Fibroblast of lung (primary cell): Measurements from ENCODE around the gene SLC27A3. TPM values are rescaled to one million over a fixed set of nuclear protein-coding genes. Genes with fewer than 3 reads are reported as not detected.

Experiments used
- DNase-seq, 2 donors: peaks; one replicate each; pipeline versions ENCODE4 v3.0.0 to v3.0.0-alpha.2; 2010; ENCODE audit warnings: low read depth in 2 of 2
- H2AFZ ChIP-seq: 2 replicates; pipeline ENCODE4 v1.5.1; 2012; ENCODE audit warnings: low read length, control low read depth, inconsistent platforms
- H3K27ac ChIP-seq: 2 replicates; pipeline ENCODE4 v1.5.1; 2011; ENCODE audit warnings: low read length, control low read depth; ENCODE audit not compliant: insufficient read depth
- H3K27me3 ChIP-seq: 2 replicates; pipeline ENCODE4 v1.5.1; 2011; ENCODE audit warnings: mild to moderate bottlenecking, low read length; ENCODE audit not compliant: control insufficient read depth, insufficient read depth
- H3K36me3 ChIP-seq: 2 replicates; pipeline ENCODE4 v1.5.1; 2011; ENCODE audit warnings: low read length; ENCODE audit not compliant: control insufficient read depth, insufficient read depth
- H3K4me1 ChIP-seq: 2 replicates; pipeline ENCODE4 v1.5.1; 2011; ENCODE audit warnings: low read length; ENCODE audit not compliant: control insufficient read depth, insufficient read depth; ENCODE audit errors: extremely low read depth
- H3K4me2 ChIP-seq: 2 replicates; pipeline ENCODE4 v1.5.1; 2011; ENCODE audit warnings: low read length, control low read depth; ENCODE audit not compliant: insufficient read depth; ENCODE audit errors: extremely low read depth
- H3K4me3 ChIP-seq, 4 experiments: fragments of 200-600 bp in 1 of 4; sonication (generic) in 1 of 4; replicated peaks in 1 of 4; 2 replicates each; pipeline ENCODE4 v1.5.1; 2011 to 2016; ENCODE audit warnings: low read length in 4 of 4, low read depth in 3 of 4, mild to moderate bottlenecking in 3 of 4, control low read depth in 2 of 4, inconsistent platforms in 1 of 4, mixed read lengths in 1 of 4; ENCODE audit not compliant: insufficient read depth in 1 of 4; ENCODE audit errors: control extremely low read depth in 1 of 4
- H3K79me2 ChIP-seq: 2 replicates; pipeline ENCODE4 v1.5.1; 2012; ENCODE audit warnings: mild to moderate bottlenecking, low read length, inconsistent platforms; ENCODE audit not compliant: control insufficient read depth, insufficient read depth
- H3K9ac ChIP-seq: 2 replicates; pipeline ENCODE4 v1.5.1; 2011; ENCODE audit warnings: mild to moderate bottlenecking, low read length, control low read depth; ENCODE audit not compliant: insufficient read depth
- H3K9me3 ChIP-seq: 2 replicates; pipeline ENCODE4 v1.5.1; 2012; ENCODE audit warnings: low read depth, low read length; ENCODE audit not compliant: control insufficient read depth, insufficient read depth
- H4K20me1 ChIP-seq: 2 replicates; pipeline ENCODE4 v1.5.1; 2011; ENCODE audit warnings: low read length; ENCODE audit not compliant: control insufficient read depth, insufficient read depth; ENCODE audit errors: extremely low read depth
- EZH2 ChIP-seq: IDR thresholded peaks from 2 replicates; pipeline ENCODE4 v1.5.1; 2012; ENCODE audit warnings: low read length, control low read depth, mild to moderate bottlenecking; ENCODE audit errors: missing control alignments
- polyA plus RNA-seq, 2 donors: library from polyadenylated mRNA; depleted of rRNA in 1 of 2; stranded (reverse) in 1 of 2; unstranded in 1 of 2; fragments of >200 nt; gene quantifications; 2 replicates each; pipeline ENCODE4 v1.2.1, GENCODE V29; 2011 to 2012; ENCODE audit warnings: missing spikeins in 1 of 2
- total RNA-seq: library from RNA; depleted of rRNA; stranded (reverse); fragments of >200 nt; gene quantifications from 2 replicates; pipeline ENCODE4 v1.2.1, GENCODE V29; 2014
- TF ChIP-seq, protein P1 (sequence below), 2 donors: IDR thresholded peaks in 1 of 2; conservative IDR thresholded peaks in 1 of 2; 1 replicate in 1 of 2; 2 replicates in 1 of 2; pipeline ENCODE4 v1.5.1; 2011 to 2012; ENCODE audit warnings: low read length in 2 of 2, control low read depth in 1 of 2, inconsistent platforms in 1 of 2, low read depth in 1 of 2, mild to moderate bottlenecking in 1 of 2

SLC27A3 gene
- total and polyA plus RNA-seq, 2 donors (not counting 1 experiment from before 2014, with no cell fraction given) = 9.7 to 30.6 TPM

DNA sequence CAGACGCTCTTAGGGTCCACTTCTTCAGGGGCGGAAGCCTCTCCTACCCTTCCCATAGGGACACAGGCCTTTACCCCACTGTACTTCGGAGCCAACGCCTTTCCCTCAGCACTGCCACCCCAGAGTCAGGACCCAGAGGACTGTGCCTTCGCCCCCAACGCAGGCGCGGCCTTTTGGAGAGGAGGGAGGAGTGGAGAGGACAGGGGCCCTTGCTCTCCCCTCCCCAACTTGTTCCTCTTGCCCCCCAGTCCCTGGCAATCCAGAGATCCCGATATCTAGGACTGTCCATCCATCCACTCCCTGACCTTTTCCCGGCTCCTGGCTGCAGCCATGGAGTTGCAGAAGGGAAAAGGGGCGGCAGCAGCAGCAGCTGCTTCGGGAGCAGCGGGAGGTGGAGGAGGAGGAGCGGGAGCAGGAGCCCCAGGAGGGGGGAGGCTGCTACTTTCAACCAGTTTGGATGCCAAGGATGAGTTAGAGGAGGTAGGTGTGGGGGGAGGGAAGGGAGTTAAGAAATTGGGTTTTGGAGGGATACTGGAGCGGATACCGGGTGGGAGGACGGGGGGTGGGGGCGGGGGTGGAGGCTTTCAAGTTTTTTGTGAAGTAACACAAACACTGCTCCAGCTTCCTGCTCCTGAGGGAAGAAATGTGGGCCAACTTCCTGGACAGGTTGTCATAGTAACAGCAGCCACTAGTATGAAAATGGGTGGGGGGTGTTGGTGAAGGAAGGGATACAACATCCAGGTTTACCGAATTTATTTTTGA, 46.7 kb upstream of the SLC27A3 start:
- TF ChIP-seq, protein P1, sequence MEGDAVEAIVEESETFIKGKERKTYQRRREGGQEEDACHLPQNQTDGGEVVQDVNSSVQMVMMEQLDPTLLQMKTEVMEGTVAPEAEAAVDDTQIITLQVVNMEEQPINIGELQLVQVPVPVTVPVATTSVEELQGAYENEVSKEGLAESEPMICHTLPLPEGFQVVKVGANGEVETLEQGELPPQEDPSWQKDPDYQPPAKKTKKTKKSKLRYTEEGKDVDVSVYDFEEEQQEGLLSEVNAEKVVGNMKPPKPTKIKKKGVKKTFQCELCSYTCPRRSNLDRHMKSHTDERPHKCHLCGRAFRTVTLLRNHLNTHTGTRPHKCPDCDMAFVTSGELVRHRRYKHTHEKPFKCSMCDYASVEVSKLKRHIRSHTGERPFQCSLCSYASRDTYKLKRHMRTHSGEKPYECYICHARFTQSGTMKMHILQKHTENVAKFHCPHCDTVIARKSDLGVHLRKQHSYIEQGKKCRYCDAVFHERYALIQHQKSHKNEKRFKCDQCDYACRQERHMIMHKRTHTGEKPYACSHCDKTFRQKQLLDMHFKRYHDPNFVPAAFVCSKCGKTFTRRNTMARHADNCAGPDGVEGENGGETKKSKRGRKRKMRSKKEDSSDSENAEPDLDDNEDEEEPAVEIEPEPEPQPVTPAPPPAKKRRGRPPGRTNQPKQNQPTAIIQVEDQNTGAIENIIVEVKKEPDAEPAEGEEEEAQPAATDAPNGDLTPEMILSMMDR (conservative IDR thresholded peaks at IDR 0.05 in 1 of 2, IDR thresholded peaks at IDR 0.05 in 1 of 2; ENCODE audit: low read depth in 1 of 2, low read length in 2 of 2) = no peak
- no peak for TF ChIP-seq EZH2
- Histone ChIP-seq H2AFZ (peak overlapping the region; percentile 24), H3K9ac (peak overlapping the region; percentile 68), H3K79me2 (peaks cover 4% of the 10 kb centered on the region), H4K20me1 (no peaks in the 10 kb centered on the region), H3K4me3 (peak overlapping the region; percentile 74 to 85 (median 77)), H3K27me3 (no peaks in the 10 kb centered on the region), H3K9me3 (no peaks in the 10 kb centered on the region), H3K36me3 (peaks cover 1% of the 10 kb centered on the region), H3K4me1 (peaks cover 5% of the 10 kb centered on the region), H3K27ac (peak overlapping the region; percentile 90), H3K4me2 (peak overlapping the region; percentile 93)
- peak; percentile 47 to 56 for DNase-seq

DNA sequence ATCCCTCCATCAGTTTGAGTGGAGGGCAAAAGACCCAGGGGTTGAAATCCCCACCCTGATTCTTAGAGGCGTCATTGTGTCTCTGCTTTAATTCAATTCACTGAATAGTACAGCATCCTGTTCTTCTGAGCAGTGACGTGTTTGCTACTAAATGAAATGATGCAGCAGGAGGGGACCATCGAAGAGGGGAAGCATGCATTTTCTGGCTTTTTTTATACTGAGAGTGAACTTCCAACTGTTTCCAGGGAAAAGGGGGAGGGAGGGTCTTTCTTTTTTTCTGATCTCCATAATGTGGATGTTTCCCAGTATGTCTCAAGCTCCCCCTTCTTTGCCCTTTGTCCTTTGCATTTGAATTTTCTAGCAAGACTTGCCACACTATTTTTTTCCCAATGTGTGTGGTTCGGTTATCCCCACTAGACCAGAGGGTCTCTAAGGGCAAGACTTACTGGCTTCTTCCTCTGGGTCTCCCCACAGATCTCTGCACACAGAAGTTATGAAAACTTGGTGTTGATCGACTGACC, 44.7 kb upstream of the SLC27A3 start:
- DNase-seq = no peak
- no peak overlapping the region for H2AFZ ChIP-seq
- H3K4me3 ChIP-seq = peak overlapping the region in 1 of 4 experiments; percentile 21
- H3K27ac ChIP-seq = no peak overlapping the region
- H4K20me1 ChIP-seq = no peaks in the 10 kb centered on the region
- TF ChIP-seq, protein P1 (conservative IDR thresholded peaks at IDR 0.05 in 1 of 2, IDR thresholded peaks at IDR 0.05 in 1 of 2; ENCODE audit: low read depth in 1 of 2, low read length in 2 of 2) = no peak
- no peaks in the 10 kb centered on the region for H3K9me3 ChIP-seq
- H3K79me2 ChIP-seq = peaks cover 4% of the 10 kb centered on the region
- peaks cover 1% of the 10 kb centered on the region for H3K36me3 ChIP-seq
- H3K4me2 ChIP-seq = peak overlapping the region; percentile 40
- H3K4me1 ChIP-seq = peaks cover 5% of the 10 kb centered on the region
- no peaks in the 10 kb centered on the region for H3K27me3 ChIP-seq
- no peak overlapping the region for H3K9ac ChIP-seq

DNA sequence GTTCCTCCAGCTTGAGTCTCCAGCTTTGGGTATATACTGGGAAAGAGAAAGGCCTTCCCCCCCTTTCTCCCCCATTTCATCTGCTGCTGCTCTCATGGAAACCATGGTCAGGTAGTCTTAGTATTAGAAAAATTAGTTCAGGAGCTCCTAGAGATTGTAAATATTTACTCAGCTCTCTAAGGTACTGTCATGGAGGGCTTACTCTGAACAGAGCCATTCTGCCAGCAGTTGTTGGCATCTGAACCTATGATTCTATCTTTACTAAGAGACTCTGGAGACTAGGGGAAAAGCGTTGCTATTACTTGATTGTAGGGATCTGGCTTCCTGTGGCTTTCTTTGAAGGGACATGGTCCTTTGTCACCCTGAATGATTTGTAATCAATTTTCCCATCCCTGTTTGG, 41.2 kb upstream of the SLC27A3 start:
- Histone ChIP-seq H3K9me3 (no peaks in the 10 kb centered on the region), H3K4me3 (no peak overlapping the region), H3K79me2 (peaks cover 1% of the 10 kb centered on the region), H3K9ac (no peak overlapping the region), H4K20me1 (no peaks in the 10 kb centered on the region), H3K27ac (no peak overlapping the region), H3K4me1 (peaks cover 5% of the 10 kb centered on the region), H3K27me3 (no peaks in the 10 kb centered on the region), H3K4me2 (no peak overlapping the region), H3K36me3 (peaks cover 1% of the 10 kb centered on the region), H2AFZ (no peak overlapping the region)
- TF ChIP-seq, protein P1 (conservative IDR thresholded peaks at IDR 0.05 in 1 of 2, IDR thresholded peaks at IDR 0.05 in 1 of 2; ENCODE audit: low read depth in 1 of 2, low read length in 2 of 2) = no peak
- TF ChIP-seq EZH2 = no peak
- no peak for DNase-seq
